Esophagus (tissue), 2 donors: ENCODE results near the gene SENP6. TPM values are rescaled to one million over a fixed set of nuclear protein-coding genes. Genes with fewer than 3 reads are reported as not detected.

ENCODE experiments used
- polyA plus RNA-seq, 2 donors: library from polyadenylated mRNA; stranded (reverse); fragments of 200-250 nt; gene quantifications; one replicate each; pipeline ENCODE4 v1.2.3, GENCODE V29; 2013
- donor health status: healthy with polysubstance abuse.
- donor health status: Bipolar disorder and iron deficiency.

SENP6 gene
- polyA plus RNA-seq, 2 donors = 21.8 to 30.7 TPM

Other genes starting within 250 kb of the SENP6 start
- 1 to 10 TPM in 1 of 2 donors, under 1 TPM in 1; 0.84 to 1.6 TPM for gene FILIP1, start 108.1 kb upstream of the SENP6 start, polyA plus RNA-seq
- 10 to 100 TPM; 26.8 to 53.1 TPM for gene MYO6, start 147.4 kb downstream of the SENP6 start, polyA plus RNA-seq